Activated T-helper 9 cell treated with anti-CD3 and anti-CD28 coated beads, Interleukin-2, amount 50 U/mL, for 16 hours (primary cell): ENCODE data around the gene MYO1E.
"Not testable (repeated sequence)": the region's sequence is repeated elsewhere in the genome, so short reads cannot be mapped to it uniquely, and the experiment has no call there.

Experiments used
- DNase-seq: peaks from one replicate; pipeline ENCODE4 v3.0.0-alpha.2; 2020; ENCODE audit warnings: low read depth

MYO1E gene

DNA sequence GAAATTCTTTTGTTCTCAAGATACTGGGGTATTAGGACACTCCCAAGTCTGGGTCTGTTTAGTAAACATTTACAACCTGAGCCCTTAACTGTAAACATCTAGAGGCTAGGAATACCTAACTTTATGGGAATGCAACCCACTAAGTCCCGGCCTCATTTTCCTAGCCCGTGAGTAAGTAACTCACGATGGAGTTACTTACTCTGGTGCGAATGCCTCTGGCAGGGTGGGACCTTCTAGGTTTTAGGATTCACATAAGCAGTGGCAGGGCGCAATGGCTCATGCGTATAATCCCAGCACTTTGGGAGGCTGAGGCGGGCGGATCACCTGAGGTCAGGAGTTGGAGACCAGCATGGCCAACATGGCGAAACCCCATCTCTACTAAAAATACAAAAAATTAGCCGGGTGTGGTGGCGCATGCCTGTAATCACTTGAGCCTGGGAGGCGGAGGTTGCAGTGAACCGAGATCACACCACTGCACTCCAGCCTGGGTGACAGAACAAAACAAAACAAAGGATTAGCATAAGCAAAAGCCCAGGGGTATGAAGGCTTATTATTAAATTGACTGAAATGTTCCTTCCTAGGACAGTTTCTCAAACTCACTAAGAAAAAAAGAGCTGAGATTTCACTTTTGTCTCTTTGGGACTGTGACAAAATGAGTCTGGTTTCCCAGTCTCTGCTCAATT, 14.7 kb upstream of the MYO1E start:
- not testable (repeated sequence) for DNase-seq

DNA sequence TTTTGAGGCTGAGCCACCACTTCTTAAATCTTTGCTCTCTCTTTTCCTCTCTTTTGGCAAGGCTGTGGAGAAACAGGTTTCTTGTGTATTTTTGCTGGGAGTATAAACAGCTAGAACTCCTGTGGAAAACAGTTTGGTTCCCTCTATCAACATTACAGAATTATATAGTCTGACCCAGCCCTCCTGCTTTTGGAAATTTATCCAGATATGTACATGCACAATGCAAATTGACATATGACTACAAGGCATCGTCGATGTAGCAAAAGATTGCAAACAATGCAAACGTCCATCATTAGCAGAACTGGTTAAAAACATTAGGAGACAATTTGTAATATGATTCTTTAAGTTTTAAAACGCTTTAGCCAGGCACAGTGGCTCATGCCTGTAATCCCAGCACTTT, 12.5 kb upstream of the MYO1E start:
- no peak for DNase-seq

DNA sequence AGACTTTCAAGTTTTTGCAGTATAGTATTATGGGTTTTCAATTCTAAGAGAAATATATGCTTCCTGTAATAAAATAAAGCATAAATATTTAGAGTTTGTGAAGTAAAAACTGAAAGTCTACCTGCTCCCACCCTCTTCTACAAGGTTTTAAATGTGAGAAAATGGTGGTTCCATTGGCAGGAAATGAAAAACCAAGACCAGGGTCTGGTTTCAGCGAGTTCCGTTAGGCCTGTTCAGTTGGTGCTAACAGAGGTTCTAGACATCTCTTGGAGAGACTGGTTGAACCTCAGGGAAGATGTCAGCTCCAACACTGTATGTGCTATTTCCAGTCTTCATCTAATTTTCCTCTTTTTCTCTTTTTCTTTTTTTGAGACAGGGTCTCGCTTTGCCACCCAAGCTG, 11.8 kb upstream of the MYO1E start:
- no peak for DNase-seq

DNA sequence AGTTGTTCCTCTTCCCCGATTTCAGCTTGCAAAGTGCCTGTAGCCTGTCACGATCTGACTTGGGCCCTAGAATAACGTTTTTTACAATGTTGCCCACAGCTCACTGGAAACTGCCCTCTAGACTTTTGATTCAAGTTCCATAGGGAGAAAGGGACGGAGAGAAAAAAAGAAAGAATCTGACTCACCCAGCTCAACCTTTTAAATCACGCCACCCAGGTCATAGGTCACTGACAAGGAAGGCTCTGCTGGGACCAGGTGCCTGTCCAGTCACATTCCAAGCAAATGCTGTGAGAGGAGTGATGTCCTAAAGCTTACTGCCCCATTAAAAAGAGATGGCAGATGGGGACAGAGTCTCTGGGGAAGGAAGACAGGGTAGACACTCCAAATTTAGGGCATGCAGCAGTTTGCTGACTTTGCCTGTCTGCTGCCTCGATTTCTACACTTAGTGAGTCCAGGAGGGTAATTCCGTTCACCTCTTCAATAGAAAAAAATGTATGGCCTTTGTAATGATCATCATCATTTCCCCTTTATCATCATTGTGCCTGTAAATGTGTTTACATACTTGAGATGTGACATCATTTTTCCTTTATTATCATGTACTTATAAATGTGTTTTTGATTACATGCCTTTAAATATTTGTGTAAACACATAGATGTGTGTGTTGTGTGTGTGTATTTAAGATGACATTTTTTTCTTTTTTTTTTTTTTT, 8.4 kb upstream of the MYO1E start:
- DNase-seq = no peak

DNA sequence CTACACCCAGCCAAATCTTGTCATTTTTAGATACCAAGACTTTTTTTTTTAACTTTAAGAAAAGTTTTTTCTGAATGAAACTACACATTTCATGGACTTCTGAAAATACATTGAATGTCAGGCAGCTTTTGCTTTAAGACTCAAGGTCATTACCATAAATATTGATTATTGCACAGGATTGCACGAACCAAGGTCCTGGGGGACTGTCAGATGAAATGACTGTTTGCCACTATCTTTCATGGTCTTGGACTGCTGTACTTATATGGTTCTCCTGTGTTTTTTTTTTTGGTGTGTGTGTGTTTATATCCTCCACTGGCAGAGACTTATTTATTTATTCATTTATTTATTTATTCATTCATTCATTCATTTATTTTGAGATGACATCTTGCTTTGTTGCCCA, 6.9 kb upstream of the MYO1E start:
- DNase-seq = no peak

DNA sequence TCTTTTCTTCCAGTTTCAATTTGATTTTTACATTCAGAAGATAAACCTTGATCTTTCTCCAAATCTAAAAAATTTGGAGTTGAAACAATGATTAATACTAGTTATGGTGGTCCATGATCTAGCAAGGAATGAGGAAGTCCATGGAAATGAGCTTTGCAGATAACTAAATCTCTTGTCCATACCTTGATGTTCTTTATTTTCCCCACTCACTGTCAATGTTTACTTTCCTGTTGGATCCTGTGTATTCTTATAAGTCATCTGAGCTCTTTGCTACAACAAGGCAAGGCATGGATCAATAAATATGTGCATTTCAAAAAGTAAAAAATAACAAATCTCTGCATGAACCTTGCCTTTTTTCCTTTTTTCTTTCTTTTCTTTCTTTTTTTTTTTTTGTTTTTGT, 6.2 kb upstream of the MYO1E start:
- DNase-seq = no peak

DNA sequence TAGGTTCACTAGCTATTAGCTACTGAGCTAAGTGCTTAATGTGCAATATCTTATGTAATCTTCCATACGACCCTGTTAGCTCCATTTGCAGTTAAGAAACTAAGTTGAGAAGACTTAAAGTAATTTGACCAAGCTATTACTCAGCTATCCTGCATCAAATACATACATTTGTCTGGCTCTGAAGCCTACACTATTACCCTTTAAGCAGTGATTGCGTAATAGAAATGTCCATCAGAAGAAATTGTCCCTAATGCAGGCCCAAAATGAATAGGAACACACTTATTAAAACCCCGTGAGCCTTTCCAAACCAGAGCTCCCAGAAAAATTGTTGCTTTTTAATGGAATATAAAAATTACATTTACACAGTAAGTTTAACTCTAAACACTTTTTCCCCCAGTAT, 5.3 kb upstream of the MYO1E start:
- DNase-seq = no peak

DNA sequence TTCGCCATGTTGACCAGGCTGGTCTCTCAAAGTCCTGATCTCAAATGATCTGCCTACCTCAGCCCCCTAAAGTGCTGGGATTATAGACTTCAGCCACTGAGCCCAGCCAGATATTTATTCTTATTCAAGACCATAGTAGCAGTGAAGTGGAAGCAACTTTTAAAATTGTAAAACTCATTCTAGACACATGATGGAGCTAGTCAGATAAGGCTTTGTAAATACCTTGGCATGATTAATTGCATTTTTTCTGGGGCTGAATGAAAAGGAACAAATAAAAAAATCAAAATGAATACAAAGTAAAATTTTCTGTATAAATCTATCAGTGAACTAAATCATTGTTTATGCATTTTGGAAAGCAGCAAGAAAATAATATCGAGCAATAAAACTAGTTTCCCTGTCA, 4.1 kb upstream of the MYO1E start:
- DNase-seq = no peak

DNA sequence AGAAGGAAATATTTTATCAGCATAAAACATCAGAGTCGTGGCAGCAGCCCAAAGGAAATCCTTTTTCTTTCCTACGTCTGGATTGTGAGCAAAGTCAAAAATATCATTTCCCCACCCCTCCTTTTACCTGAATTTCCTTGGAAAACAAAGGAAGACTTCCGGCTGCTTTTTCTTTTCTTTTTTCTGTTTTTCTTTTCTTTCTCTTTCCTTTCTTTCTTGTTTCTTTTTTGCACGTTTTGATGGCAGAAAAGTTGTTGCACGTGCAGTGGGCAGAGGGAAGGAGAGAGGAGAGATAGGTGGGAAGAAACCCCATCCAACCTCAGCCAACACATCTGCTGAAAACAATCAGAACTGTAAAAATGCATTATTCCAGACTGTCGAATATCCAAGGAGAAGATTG, 544 bp upstream of the MYO1E start:
- DNase-seq = no peak

DNA sequence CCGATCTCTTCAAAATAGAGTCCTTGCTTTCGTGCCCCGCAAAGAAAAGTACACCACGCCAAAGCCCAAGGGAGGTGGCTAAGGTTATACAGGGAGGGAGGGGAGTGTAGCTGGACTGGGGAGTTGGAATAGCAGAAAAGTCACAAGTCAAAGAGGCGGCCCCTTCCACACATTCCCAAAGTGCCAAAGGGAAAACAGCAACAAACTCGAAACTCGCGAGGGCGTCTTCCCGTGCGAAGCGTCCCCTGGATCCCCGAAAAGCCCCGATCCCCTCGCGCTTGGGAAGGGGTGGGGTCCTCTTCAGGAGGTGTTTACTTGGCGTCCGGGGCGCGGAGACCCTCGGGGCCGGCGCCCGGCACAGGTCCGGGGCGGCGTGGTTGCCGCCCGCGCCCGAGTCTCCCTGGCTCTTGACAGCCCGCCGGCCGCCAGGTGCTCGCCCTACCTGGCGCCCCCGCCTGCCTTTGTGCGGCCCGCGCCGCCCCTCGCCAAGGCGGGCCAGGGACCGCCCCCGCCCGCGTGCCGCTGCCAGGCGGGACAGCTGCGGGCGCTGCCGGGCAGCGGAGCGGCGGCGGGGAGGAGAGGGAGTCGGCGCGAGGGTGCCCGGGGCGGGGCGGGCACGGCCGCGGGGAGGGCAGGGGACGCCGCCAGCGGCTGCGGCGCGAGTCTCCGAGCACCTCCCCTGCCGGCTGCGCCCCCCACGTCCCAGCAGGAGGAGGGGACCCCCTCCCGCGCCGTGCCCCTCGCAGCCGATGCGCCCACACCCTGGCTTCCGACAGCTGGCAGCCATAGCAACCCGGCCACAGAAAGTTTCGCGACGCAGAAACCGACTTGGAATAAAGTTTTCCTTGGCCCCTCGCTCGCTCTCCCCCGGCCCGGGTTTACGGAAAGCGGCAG, 966 bp downstream of the MYO1E start:
- DNase-seq = no peak

DNA sequence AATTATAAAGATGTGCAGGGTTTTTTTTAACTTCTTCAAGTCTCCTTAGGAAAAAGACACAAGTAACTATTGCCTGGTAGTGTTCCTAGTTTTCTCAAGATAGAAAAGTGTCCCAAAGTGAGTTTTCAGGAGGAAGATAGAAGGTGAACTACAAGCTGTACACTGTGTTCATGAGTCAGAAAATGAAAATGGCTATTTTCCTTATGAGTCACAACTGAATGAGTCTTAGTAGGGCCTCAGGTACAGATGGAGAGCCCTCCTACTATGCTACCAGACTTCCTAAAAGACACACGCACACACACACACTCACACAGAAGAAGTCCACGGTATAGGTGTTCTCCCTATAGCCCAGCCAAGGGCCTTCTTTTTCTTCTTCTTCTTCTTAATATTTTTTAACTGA, 3.1 kb downstream of the MYO1E start:
- no peak for DNase-seq

DNA sequence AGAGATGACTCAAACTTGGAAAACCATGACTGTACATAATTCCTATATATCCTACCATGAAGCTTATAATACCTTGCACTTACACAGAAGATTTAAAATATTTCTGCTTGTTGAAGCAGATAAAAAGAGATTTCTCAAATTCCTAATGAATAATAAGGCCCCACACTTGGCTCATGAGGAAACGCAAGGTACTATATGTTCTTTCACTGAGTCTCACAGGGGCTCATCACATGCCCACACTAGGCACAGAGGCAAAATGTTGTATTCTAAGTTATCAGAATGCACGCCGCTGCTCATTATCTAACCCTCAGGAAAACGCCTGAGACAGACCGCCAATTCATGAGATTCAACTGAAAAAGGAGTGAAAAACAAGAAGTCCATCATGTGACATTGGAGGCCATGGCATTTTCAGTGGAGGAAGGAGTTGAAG, 5.6 kb downstream of the MYO1E start:
- no peak for DNase-seq

DNA sequence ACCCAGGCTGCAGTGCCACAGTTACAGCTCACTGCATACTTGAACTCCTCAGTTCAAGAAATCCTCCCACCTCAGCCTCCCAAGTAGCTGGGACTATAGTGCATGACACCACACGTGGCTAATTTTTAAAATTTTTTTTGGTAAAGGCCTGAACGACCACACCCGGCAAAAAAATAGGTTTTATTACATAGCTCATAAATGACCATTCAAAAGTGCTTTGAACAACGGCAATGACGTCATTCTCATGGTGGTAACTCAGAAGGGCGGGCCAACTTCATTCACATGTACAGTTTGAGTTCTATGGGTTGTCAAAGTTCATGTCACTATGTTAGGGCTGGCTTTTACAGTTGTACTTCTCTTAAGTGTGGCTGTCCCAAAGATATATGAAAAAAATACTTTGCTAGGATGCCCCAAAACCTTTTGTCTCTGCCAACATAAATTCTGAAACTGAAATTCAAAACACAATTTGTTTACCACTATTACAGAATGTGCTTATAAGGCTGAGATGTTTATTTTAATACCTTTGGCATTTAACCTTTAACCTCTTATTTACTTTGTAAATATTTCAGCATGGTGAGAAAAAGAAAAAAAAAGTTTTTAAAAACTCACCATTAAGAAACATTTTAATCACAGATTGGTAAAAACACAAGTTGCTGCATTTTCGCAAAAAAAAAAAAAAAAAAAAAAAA, 6.2 kb downstream of the MYO1E start:
- no peak for DNase-seq

DNA sequence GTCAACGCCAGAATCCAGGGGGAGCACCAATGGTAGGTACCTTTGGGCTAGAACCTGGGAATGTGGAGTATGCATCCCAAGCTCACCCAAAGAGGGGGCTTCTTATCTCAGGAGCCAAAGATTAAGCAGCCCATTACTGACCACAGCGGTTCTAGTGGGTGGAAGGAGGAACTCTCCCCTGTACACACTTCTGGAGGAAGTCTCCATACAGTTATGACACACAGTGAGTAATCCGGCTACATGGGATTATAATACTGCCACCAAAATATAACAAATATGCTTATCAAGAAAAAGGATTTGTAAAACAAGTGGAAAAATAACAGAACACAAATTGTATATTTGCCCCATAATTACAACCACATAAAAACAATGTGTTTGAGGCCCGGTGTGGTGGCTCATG, 8.4 kb downstream of the MYO1E start:
- no peak for DNase-seq

DNA sequence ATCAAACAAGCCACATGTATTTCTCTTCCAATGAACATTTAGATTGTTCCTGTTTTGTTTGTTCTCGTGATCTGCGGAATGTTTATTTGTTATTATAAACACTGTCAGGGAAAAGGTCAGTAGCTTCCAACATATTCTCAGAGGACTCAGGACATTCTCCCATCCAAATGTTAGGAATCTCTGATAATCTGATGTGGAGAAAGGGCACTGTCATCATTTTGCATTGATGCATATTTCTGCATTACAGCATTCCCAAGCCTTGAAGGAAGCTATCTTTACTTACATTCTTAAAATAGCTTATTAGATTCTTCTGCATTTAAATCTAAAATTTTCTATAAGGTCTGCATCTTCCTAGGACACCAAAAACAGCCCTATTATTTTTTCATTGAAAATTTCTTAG, 10.3 kb downstream of the MYO1E start:
- no peak for DNase-seq

DNA sequence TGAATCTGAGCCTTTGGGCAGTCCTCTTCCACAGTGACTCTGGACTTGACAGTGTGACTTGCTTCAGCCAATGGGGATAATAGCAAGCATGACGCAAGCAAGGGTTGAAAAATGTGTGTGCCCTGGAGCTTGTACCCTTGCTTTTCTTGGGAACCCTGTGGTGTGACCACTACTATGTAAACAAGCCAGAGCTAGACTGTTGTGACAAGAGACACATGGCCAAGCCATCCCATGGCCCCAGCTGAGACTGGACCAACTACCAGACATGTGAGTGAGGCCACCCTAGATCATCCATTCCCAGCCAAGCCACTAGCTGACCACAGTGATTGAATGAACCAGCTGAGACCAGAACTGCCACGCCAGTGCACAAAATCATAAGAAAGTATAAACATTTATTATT, 11.8 kb downstream of the MYO1E start:
- no peak for DNase-seq

DNA sequence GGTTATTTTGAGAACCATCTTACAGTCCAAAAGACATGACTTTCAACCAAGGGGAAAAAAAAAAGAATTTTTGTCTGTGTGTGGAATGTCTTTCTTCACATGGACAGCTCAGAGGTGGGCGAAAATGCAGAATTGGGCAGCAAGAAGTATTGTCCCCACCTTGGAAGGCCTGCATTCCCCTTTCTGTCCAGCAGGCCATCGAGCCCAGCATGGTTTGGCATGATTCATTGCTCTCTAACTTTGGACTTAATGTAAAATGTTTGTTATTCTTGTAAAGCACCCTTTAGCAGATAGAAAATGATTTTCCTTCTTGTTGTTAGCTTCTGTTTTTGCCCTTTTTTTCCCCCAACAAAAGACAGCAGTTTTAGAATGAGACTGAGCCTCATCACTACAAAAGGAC, 12.4 kb downstream of the MYO1E start:
- no peak for DNase-seq

DNA sequence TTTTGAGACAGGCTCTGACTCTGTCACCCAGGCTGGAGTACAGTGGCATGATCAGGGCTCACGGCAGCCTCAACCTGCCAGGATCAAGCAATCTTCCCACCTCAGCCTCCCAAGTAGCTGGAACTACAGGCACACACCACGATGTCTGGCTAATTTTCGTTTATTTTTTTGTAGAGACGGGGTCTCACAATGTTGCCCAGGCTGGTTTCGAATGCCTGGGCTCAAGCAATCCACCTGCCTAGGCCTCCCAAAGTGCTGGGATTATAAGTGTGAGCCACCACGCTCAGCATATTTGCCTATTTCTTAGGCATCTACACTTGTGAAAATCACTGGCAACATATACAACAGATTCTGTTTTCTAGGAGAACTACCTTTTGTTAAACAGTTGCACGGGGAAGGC, 16.9 kb downstream of the MYO1E start:
- DNase-seq = no peak

DNA sequence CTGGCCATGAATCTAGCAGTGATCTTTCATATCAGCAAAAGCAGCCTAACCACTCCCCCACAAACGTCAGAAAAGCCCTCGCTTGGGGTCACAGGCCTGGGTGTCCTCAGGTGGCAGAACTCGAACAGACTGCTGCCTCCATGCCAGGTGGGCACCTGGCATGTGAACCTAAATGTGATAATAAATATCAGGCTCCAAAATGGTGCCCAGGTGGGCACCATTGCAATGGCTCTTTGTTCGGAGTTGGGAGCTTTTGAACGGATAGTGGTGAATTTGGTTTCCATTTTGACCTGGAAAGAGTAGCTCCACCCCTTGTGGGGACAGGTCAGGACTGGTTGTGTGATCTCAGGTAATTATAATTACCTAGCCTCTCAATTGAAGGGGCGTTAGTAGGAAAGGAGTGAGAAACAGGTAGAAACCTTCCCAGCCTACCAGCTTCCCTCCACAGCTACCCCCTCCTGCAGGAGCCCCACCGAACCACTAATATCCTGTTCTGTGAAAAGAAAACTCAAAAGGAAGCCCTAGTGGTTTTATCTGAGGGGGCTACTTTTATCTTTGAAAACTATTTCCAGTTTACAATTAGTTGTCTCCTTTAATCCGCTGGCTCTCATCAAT, 18.1 kb downstream of the MYO1E start:
- no peak for DNase-seq

DNA sequence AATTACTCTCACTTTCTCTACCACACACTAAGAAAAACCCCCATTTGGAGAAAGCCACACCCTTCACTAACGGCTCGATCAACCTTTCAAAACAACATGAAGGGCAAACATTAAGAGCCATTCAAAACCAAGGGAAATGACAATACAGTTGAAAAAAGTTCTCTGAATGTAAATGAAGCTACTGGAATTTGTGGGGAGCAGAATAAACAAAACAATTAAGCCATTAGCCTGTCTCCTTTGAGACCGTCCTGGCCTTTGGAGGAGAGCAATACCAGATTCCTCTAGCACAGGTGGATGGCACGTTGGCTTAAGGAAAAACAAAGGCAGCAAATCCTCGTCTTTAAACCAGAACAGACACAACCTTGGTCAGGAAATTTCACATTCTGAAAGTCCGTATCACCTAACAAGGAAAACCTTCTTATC, 18.7 kb downstream of the MYO1E start:
- DNase-seq = no peak

DNA sequence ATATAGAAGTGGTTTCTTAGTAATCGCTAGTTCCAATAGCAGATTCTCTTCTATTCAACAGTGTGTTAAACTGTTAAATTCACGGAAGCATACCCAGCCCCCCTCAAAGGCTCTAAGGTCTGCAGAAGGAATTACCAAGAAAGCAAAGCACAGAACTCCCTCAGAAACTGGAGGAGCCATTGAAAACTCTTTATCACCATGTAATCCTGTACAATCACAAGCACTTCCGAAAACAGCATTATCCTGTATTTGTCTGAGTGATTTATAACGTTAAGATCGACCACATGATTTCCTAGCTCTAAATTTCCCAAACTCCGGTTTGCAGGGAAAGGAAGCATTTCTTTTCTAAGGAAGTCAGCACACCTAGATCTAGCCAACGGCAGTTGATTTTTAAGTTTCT, 20.0 kb downstream of the MYO1E start:
- DNase-seq = no peak

DNA sequence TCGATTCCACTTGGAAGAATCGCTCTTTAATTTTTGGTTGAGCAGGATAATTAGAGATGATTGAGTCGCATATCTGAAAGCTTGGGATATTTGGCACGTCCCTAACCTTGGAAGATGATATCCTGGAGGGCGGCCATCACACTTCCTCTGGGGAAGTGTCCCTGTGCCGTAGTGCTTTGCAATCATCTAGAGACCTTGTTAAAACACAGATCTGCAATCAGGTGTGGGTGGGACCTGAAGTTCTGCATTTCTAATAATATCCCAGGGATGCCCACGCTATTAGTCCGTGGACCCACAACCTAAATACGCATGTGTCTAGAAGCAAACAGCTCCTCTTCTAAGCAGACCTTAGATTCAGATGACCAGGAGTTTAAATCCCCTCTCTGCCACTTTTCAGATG, 20.5 kb downstream of the MYO1E start:
- DNase-seq = no peak
